ENCODE measurements around the gene HTR1E. TPM values are rescaled to one million over a fixed set of nuclear protein-coding genes. Genes with fewer than 3 reads are reported as not detected.

The HTR1E gene
- total RNA-seq, 1 donor from 2014 or later, result not detected

GRCh38 chr6:86941461-86941860 lies 4.1 kb downstream of the HTR1E start:
- no peaks in the 10 kb centered on the region for H3K36me3 ChIP-seq (ENCODE audit: control insufficient read depth in 3 of 3, insufficient read depth in 3 of 3, low read length in 3 of 3)

GRCh38 chr6:86942769-86943516 lies 5.6 kb downstream of the HTR1E start:
- Histone ChIP-seq H3K9ac (ENCODE audit: low read depth in 1 of 3, low read length in 3 of 3) (no peak overlapping the region), H3K4me3 (ENCODE audit: low read length in 3 of 3) (no peak overlapping the region), H3K36me3 (ENCODE audit: control insufficient read depth in 3 of 3, insufficient read depth in 3 of 3, low read length in 3 of 3) (no peaks in the 10 kb centered on the region), H3K4me1 (ENCODE audit: control insufficient read depth in 3 of 3, insufficient read depth in 3 of 3, low read length in 3 of 3) (no peaks in the 10 kb centered on the region), H3K27ac (ENCODE audit: low read depth, low read length) (no peak overlapping the region), H3K9me3 (ENCODE audit: control insufficient read depth in 3 of 3, low read length in 3 of 3) (no peaks in the 10 kb centered on the region), H3K27me3 (ENCODE audit: control insufficient read depth in 3 of 3, insufficient read depth in 3 of 3, low read length in 3 of 3) (peaks cover 2 to 11% (median 5%) of the 10 kb centered on the region in 3 donors)

More at GRCh38 chr6:86941461-86941860, 4.1 kb downstream of the HTR1E start:
- peaks cover 14 to 25% (median 19%) of the 10 kb centered on the region in 3 donors for H3K27me3 ChIP-seq (ENCODE audit: control insufficient read depth in 3 of 3, insufficient read depth in 3 of 3, low read length in 3 of 3)
- H3K27ac ChIP-seq (ENCODE audit: low read depth, low read length), result no peak overlapping the region
- H3K9me3 ChIP-seq (ENCODE audit: control insufficient read depth in 3 of 3, low read length in 3 of 3), result no peaks in the 10 kb centered on the region
- peaks cover 0 to 4% (median 0%) of the 10 kb centered on the region in 3 donors for H3K4me1 ChIP-seq (ENCODE audit: control insufficient read depth in 3 of 3, insufficient read depth in 3 of 3, low read length in 3 of 3)
- no peak overlapping the region for H3K9ac ChIP-seq (ENCODE audit: low read depth in 1 of 3, low read length in 3 of 3)
- H3K4me3 ChIP-seq (ENCODE audit: low read length in 3 of 3), result no peak overlapping the region

GRCh38 chr6:86943819-86944407 lies 6.6 kb downstream of the HTR1E start:
- no peaks in the 10 kb centered on the region for H3K36me3 ChIP-seq (ENCODE audit: control insufficient read depth in 3 of 3, insufficient read depth in 3 of 3, low read length in 3 of 3)
- H3K27me3 ChIP-seq (ENCODE audit: control insufficient read depth in 3 of 3, insufficient read depth in 3 of 3, low read length in 3 of 3), result peaks cover 0 to 7% (median 0%) of the 10 kb centered on the region in 3 donors
- H3K9ac ChIP-seq (ENCODE audit: low read depth in 1 of 3, low read length in 3 of 3), result no peak overlapping the region
- no peaks in the 10 kb centered on the region for H3K4me1 ChIP-seq (ENCODE audit: control insufficient read depth in 3 of 3, insufficient read depth in 3 of 3, low read length in 3 of 3)
- H3K4me3 ChIP-seq (ENCODE audit: low read length in 3 of 3), result no peak overlapping the region
- no peak overlapping the region for H3K27ac ChIP-seq (ENCODE audit: low read depth, low read length)
- H3K9me3 ChIP-seq (ENCODE audit: control insufficient read depth in 3 of 3, low read length in 3 of 3), result no peaks in the 10 kb centered on the region

- Histone ChIP-seq H3K4me1 (ENCODE audit: control insufficient read depth in 3 of 3, insufficient read depth in 3 of 3, low read length in 3 of 3) (no peaks in the 10 kb centered on the region), H3K9me3 (ENCODE audit: control insufficient read depth in 3 of 3, low read length in 3 of 3) (no peaks in the 10 kb centered on the region), H3K4me3 (ENCODE audit: low read length in 3 of 3) (no peak overlapping the region), H3K27me3 (ENCODE audit: control insufficient read depth in 3 of 3, insufficient read depth in 3 of 3, low read length in 3 of 3) (no peaks in the 10 kb centered on the region), H3K27ac (ENCODE audit: low read depth, low read length) (no peak overlapping the region), H3K9ac (ENCODE audit: low read depth in 1 of 3, low read length in 3 of 3) (no peak overlapping the region), H3K36me3 (ENCODE audit: control insufficient read depth in 3 of 3, insufficient read depth in 3 of 3, low read length in 3 of 3) (no peaks in the 10 kb centered on the region)
These were observed 12.4 kb downstream of the HTR1E start for GRCh38 chr6:86949771-86950170.

GRCh38 chr6:86952991-86953390 lies 15.7 kb downstream of the HTR1E start:
- H3K4me1 ChIP-seq (ENCODE audit: control insufficient read depth in 3 of 3, insufficient read depth in 3 of 3, low read length in 3 of 3), result no peaks in the 10 kb centered on the region
- no peaks in the 10 kb centered on the region for H3K9me3 ChIP-seq (ENCODE audit: control insufficient read depth in 3 of 3, low read length in 3 of 3)
- no peaks in the 10 kb centered on the region for H3K36me3 ChIP-seq (ENCODE audit: control insufficient read depth in 3 of 3, insufficient read depth in 3 of 3, low read length in 3 of 3)
- no peak overlapping the region for H3K9ac ChIP-seq (ENCODE audit: low read depth in 1 of 3, low read length in 3 of 3)
- no peak overlapping the region for H3K27ac ChIP-seq (ENCODE audit: low read depth, low read length)
- no peak overlapping the region for H3K4me3 ChIP-seq (ENCODE audit: low read length in 3 of 3)
- H3K27me3 ChIP-seq (ENCODE audit: control insufficient read depth in 3 of 3, insufficient read depth in 3 of 3, low read length in 3 of 3), result no peaks in the 10 kb centered on the region

- no peak overlapping the region for H3K9ac ChIP-seq (ENCODE audit: low read depth in 1 of 3, low read length in 3 of 3)
- no peak overlapping the region for H3K4me3 ChIP-seq (ENCODE audit: low read length in 3 of 3)
- H3K27me3 ChIP-seq (ENCODE audit: control insufficient read depth in 3 of 3, insufficient read depth in 3 of 3, low read length in 3 of 3), result no peaks in the 10 kb centered on the region
- H3K27ac ChIP-seq (ENCODE audit: low read depth, low read length), result no peak overlapping the region
- H3K4me1 ChIP-seq (ENCODE audit: control insufficient read depth in 3 of 3, insufficient read depth in 3 of 3, low read length in 3 of 3), result no peaks in the 10 kb centered on the region
- H3K9me3 ChIP-seq (ENCODE audit: control insufficient read depth in 3 of 3, low read length in 3 of 3), result no peaks in the 10 kb centered on the region
- no peaks in the 10 kb centered on the region for H3K36me3 ChIP-seq (ENCODE audit: control insufficient read depth in 3 of 3, insufficient read depth in 3 of 3, low read length in 3 of 3)
These were observed 22.3 kb downstream of the HTR1E start for GRCh38 chr6:86959656-86960055.

GRCh38 chr6:86961455-86962200 lies 24.3 kb downstream of the HTR1E start:
- Histone ChIP-seq H3K9ac (ENCODE audit: low read depth in 1 of 3, low read length in 3 of 3) (no peak overlapping the region), H3K36me3 (ENCODE audit: control insufficient read depth in 3 of 3, insufficient read depth in 3 of 3, low read length in 3 of 3) (no peaks in the 10 kb centered on the region), H3K4me1 (ENCODE audit: control insufficient read depth in 3 of 3, insufficient read depth in 3 of 3, low read length in 3 of 3) (no peaks in the 10 kb centered on the region), H3K9me3 (ENCODE audit: control insufficient read depth in 3 of 3, low read length in 3 of 3) (no peaks in the 10 kb centered on the region), H3K27ac (ENCODE audit: low read depth, low read length) (no peak overlapping the region), H3K27me3 (ENCODE audit: control insufficient read depth in 3 of 3, insufficient read depth in 3 of 3, low read length in 3 of 3) (no peaks in the 10 kb centered on the region), H3K4me3 (ENCODE audit: low read length in 3 of 3) (no peak overlapping the region)

- Histone ChIP-seq H3K27ac (ENCODE audit: low read depth, low read length) (no peak overlapping the region), H3K4me1 (ENCODE audit: control insufficient read depth in 3 of 3, insufficient read depth in 3 of 3, low read length in 3 of 3) (no peaks in the 10 kb centered on the region), H3K9ac (ENCODE audit: low read depth in 1 of 3, low read length in 3 of 3) (no peak overlapping the region), H3K36me3 (ENCODE audit: control insufficient read depth in 3 of 3, insufficient read depth in 3 of 3, low read length in 3 of 3) (no peaks in the 10 kb centered on the region), H3K9me3 (ENCODE audit: control insufficient read depth in 3 of 3, low read length in 3 of 3) (no peaks in the 10 kb centered on the region), H3K4me3 (ENCODE audit: low read length in 3 of 3) (no peak overlapping the region), H3K27me3 (ENCODE audit: control insufficient read depth in 3 of 3, insufficient read depth in 3 of 3, low read length in 3 of 3) (no peaks in the 10 kb centered on the region)
These were observed 26.0 kb downstream of the HTR1E start for GRCh38 chr6:86963352-86963751.

GRCh38 chr6:86964029-86964579 lies 26.8 kb downstream of the HTR1E start:
- Histone ChIP-seq H3K9ac (ENCODE audit: low read depth in 1 of 3, low read length in 3 of 3) (no peak overlapping the region), H3K9me3 (ENCODE audit: control insufficient read depth in 3 of 3, low read length in 3 of 3) (no peaks in the 10 kb centered on the region), H3K36me3 (ENCODE audit: control insufficient read depth in 3 of 3, insufficient read depth in 3 of 3, low read length in 3 of 3) (no peaks in the 10 kb centered on the region), H3K27me3 (ENCODE audit: control insufficient read depth in 3 of 3, insufficient read depth in 3 of 3, low read length in 3 of 3) (no peaks in the 10 kb centered on the region), H3K27ac (ENCODE audit: low read depth, low read length) (no peak overlapping the region), H3K4me3 (ENCODE audit: low read length in 3 of 3) (no peak overlapping the region), H3K4me1 (ENCODE audit: control insufficient read depth in 3 of 3, insufficient read depth in 3 of 3, low read length in 3 of 3) (no peaks in the 10 kb centered on the region)

GRCh38 chr6:86966271-86966670 lies 28.9 kb downstream of the HTR1E start:
- H3K36me3 ChIP-seq (ENCODE audit: control insufficient read depth in 3 of 3, insufficient read depth in 3 of 3, low read length in 3 of 3), result no peaks in the 10 kb centered on the region
- H3K27ac ChIP-seq (ENCODE audit: low read depth, low read length), result no peak overlapping the region
- no peaks in the 10 kb centered on the region for H3K4me1 ChIP-seq (ENCODE audit: control insufficient read depth in 3 of 3, insufficient read depth in 3 of 3, low read length in 3 of 3)
- no peak overlapping the region for H3K9ac ChIP-seq (ENCODE audit: low read depth in 1 of 3, low read length in 3 of 3)
- no peaks in the 10 kb centered on the region for H3K27me3 ChIP-seq (ENCODE audit: control insufficient read depth in 3 of 3, insufficient read depth in 3 of 3, low read length in 3 of 3)
- H3K4me3 ChIP-seq (ENCODE audit: low read length in 3 of 3), result no peak overlapping the region
- no peaks in the 10 kb centered on the region for H3K9me3 ChIP-seq (ENCODE audit: control insufficient read depth in 3 of 3, low read length in 3 of 3)

Measured in skeletal muscle tissue (tissue), 4 donors.